ENCODE measurements around the gene TBX10.
"Not testable (repeated sequence)": the region's sequence is repeated elsewhere in the genome, so short reads cannot be mapped to it uniquely, and the experiment has no call there.

Gene TBX10

GRCh38 chr11:67608486-67608885, 31.1 kb downstream of the TBX10 start:
- H3K4me3 ChIP-seq (ENCODE audit: low read length) = no peak overlapping the region
- DNase-seq (ENCODE audit: low read depth) = no peak

GRCh38 chr11:67607507-67607906, 32.1 kb downstream of the TBX10 start:
- DNase-seq (ENCODE audit: low read depth) = no peak
- H3K4me3 ChIP-seq (ENCODE audit: low read length) = peak overlapping the region; percentile 90
- TF ChIP-seq CTCF (conservative IDR thresholded peaks at IDR 0.05; ENCODE audit: low read depth, low read length) = no peak

More at GRCh38 chr11:67608486-67608885, 31.1 kb downstream of the TBX10 start:
- TF ChIP-seq CTCF (conservative IDR thresholded peaks at IDR 0.05; ENCODE audit: low read depth, low read length) = no peak

GRCh38 chr11:67606492-67607295, 32.9 kb downstream of the TBX10 start, which contains the start of gene NDUFV1:
Gene NDUFV1, plus strand, starts transcription at chr11:67606936. Its CDS starts 69 bp downstream, at chr11:67607005.
- TF ChIP-seq CTCF (conservative IDR thresholded peaks at IDR 0.05; ENCODE audit: low read depth, low read length) = peak; percentile 36
- peak within 1 kb of the TSS; percentile 90 for H3K4me3 ChIP-seq (ENCODE audit: low read length)
- peak; percentile 71 for DNase-seq (ENCODE audit: low read depth)

DNA sequence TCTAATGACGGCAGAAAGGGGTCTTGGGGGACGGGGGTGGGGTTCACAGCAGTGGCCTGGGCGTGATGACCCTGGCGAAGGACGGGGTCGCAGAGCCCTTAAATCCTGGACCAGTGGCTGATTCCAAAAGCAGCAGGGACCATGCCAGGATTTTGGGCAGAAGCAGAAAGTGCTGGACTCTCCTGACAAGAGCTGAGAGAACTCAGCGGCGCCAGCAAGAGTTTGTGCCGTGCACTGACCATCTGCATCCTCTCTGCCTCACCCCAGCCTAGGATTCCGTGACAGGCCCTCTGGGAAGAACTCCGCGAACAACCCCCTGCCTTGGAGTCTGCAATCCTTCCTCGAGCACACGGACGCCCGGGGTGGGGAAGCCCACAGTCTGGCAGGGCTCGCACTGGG, 33.5 kb downstream of the TBX10 start:
- peak overlapping the region; percentile 90 for H3K4me3 ChIP-seq (ENCODE audit: low read length)
- TF ChIP-seq CTCF (conservative IDR thresholded peaks at IDR 0.05; ENCODE audit: low read depth, low read length) = no peak
- no peak for DNase-seq (ENCODE audit: low read depth)

DNA sequence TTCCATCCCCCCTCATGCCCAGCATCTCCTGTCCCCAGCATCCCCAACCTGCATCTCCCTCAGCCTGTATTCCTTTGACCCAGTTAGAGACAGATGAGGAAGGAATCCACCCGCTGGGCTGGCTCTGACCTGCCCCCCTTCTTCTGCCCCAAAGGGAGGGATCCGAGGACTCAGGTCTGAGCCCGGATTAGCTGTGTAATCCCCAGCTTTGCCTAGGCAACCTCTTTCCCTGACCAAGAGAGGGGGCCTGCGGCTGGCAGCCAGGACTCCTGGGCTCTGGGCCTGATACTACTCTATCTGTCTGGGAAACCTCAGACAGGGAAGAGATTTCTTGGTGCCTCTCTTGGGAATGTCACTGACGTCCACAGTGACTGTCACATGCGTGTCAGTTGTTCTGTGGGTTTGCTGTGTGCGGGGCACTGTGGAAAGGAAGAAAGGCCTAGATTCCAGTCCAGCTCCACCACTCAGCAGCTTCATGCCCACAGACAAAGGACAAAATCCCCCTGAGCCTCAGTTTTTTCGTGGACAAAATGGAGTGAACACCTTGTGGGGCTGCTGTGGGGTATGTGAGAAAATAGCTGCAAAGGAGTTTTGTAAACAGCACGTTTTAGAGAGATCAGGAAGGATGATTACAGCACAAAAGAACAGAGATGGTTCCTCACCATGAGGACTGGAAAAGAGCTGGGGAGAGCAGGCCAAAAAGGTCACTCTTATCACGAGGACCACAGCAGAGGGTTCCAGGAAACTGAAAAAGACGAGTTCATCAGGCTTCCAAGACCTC, 34.1 kb downstream of the TBX10 start:
- TF ChIP-seq CTCF (conservative IDR thresholded peaks at IDR 0.05; ENCODE audit: low read depth, low read length) = peak; percentile 9
- DNase-seq (ENCODE audit: low read depth) = peak; percentile 84
- H3K4me3 ChIP-seq (ENCODE audit: low read length) = no peak overlapping the region

DNA sequence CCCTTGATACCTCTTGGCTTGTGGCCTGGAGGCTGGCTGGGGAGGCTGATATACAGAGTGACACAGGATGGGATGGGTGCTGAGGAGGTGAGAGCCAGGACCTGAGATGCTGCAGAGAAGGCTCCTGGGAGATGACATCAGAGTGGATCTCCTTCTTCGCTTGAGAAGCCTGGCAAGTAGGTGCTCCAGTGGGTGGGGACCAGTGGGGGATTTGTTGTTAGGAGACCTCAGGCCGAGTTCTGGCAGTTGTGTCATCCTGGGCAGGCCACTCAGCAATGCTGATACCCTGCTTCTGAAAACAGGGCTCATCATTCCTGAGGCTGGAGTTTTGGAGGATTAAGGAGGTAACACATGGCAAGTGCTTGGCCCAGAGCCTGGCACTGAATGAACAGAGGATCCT, 34.7 kb downstream of the TBX10 start:
- no peak for TF ChIP-seq CTCF (conservative IDR thresholded peaks at IDR 0.05; ENCODE audit: low read depth, low read length)

DNA sequence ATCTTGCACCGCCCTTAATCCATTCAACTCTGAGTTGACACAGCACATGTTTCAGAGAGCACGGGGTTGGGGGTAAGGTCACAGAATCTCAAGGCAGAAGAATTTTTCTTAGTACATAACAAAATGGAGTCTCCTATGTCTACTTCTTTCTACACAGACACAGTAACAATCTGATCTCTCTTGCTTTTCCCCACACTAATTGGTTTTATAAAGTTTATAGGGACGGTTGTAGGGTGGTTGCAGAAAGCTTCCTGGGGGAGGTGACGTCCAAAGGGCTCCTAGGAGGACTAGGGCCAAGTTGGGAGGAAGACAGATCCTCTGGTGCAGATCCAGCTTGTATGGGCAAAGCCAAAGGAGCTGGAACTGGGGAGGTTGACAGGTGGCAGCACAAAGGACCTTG, 35.4 kb downstream of the TBX10 start:
- not testable (repeated sequence) for DNase-seq (ENCODE audit: low read depth); H3K4me3 ChIP-seq (ENCODE audit: low read length)

More for the DNA sequence above, 34.7 kb downstream of the TBX10 start:
- DNase-seq (ENCODE audit: low read depth) = no peak
- H3K4me3 ChIP-seq (ENCODE audit: low read length) = no peak overlapping the region
